Effector CD4-positive, alpha-beta T cell (primary cell): ENCODE results near the gene ZNF813.

Source experiments
- DNase-seq: peaks from one replicate; pipeline ENCODE4 v3.0.0-alpha.2; 2020

The ZNF813 gene

GRCh38 chr19:53521373-53522202 lies 54.1 kb downstream of the ZNF813 start:
- DNase-seq = no peak

DNA sequence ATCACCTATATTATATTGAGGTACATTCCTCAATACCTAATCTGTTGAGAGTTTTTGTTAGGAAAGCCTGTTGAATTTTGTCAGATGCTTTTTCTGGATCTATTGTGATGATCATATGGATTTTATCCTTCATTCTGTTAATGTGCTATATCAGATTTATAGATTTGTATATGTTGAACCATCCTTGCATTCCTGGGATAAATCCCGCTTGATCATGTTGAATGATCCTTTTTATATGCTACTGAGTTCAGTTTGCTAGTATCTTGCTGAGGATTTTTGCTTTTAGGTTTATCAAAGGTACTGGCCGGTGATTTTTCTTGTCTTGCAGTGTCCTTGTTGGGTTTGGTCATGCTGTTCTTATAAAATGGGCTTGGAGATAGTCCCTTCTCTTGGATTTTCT lies 58.4 kb downstream of the ZNF813 start:
- no peak for DNase-seq

GRCh38 chr19:53530622-53531021 lies 63.1 kb downstream of the ZNF813 start:
- DNase-seq = no peak

DNA sequence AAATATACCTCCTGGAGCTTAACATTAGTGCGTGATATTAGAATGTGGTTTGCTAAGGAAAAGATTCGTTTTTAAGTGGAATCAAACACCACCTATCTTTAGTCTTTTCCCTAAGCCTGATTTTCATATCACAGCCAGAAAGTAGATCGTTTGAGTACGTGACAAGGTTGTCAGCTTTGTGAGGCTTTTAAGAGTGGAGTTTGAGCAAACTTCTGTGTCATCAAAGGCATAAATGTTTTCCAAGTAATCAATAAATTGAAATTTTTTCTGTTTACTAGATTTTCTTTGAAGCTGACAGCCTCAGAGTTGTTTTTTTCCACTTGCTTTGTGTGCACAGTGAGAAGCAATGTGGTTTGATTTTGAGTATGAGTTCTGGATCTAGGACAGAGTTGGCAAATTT lies 63.9 kb downstream of the ZNF813 start:
- no peak for DNase-seq

GRCh38 chr19:53532362-53532761 lies 64.8 kb downstream of the ZNF813 start:
- DNase-seq = no peak

- DNase-seq = no peak
These were observed 68.7 kb downstream of the ZNF813 start for GRCh38 chr19:53536225-53536548.

- no peak for DNase-seq
These were observed 69.6 kb downstream of the ZNF813 start for GRCh38 chr19:53537121-53537520.

- peak; percentile 89 for DNase-seq
These were observed 70.2 kb downstream of the ZNF813 start, which contains the start of gene ZNF331 for GRCh38 chr19:53537521-53538377. Gene ZNF331, plus strand, starts transcription at chr19:53538145. Its CDS starts 31,232 bp downstream, at chr19:53569377.

GRCh38 chr19:53538378-53539109 lies 71.0 kb downstream of the ZNF813 start:
- DNase-seq = no peak

- no peak for DNase-seq
These were observed 72.6 kb downstream of the ZNF813 start for GRCh38 chr19:53540091-53540490.

DNA sequence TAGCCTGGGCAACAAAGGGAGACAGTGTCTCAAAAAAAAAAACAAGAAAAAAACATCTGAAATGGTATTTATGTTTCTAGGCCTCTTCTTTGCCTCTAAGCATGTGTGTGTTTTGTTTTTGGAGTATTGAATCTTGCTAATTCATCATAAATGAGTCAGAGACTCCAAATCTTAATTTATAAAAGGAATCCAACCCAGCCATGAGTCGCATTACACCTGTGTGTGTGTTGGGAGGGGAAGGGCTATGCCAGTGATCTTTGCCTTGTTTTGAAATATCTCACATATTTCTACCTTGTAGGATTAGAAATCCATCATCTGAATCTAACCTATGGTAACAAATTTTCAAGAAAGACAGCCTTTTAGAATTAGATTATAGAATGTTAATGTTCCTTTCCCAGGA lies 74.4 kb downstream of the ZNF813 start:
- DNase-seq = no peak

DNA sequence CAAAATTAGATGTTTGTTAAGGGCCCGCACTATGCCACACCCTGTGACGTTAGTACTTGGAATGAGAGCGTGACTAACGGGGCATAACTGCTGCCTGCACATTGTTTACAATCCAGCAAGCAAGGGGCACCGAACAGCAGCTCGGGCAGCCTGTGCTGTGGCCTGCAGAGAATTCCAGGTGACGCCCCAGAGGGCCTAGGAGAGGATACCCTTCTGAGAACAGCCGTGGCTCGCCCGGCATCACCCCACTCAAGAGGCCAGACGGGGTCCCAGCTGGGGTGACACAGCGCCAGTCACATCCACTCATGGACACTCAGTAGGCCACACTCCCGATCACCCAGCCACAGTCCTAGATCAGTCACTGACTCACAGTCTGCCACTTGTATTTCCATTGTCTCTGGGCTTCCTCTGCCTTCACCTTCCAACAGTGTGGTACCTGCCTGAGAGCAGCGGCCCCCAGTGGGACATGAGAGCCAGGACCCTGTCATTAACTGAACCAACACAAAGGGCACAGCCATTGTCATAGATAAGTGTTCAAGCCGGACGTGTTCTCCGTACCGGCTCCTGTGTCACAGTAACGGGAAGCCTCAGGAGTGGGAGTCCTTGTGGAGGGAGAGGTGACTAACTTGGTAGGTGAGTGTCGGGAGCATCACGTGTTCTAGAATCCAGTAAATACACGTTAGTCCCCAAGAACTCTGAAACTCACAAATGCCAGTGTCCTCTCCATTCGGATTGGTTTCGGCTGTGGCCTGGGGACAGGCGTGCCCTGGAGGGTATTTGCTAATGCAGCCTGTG lies 77.9 kb downstream of the ZNF813 start:
- DNase-seq = no peak
